Endothelial cell of umbilical vein (primary cell): ENCODE data around the gene ZNF507.

Experiments
- CTCF ChIP-seq, 2 donors: IDR thresholded peaks; 1 replicate in 1 of 2; 2 replicates in 1 of 2; pipeline ENCODE4 v1.5.1; 2011; ENCODE audit warnings: low read length in 2 of 2, mild to moderate bottlenecking in 2 of 2, moderate library complexity in 2 of 2, control low read depth in 1 of 2, inconsistent platforms in 1 of 2, low read depth in 1 of 2; ENCODE audit not compliant: insufficient read depth in 1 of 2; ENCODE audit errors: extremely low read depth in 1 of 2
- EZH2 ChIP-seq: IDR thresholded peaks from 2 replicates; pipeline ENCODE4 v1.6.1; 2012; ENCODE audit warnings: borderline replicate concordance, low read depth, mild to moderate bottlenecking, moderate library complexity, low read length, inconsistent platforms; ENCODE audit not compliant: severe bottlenecking
- MAX ChIP-seq: IDR thresholded peaks from 2 replicates; pipeline ENCODE4 v1.6.1; 2011; ENCODE audit not compliant: insufficient read depth, insufficient read length
- POLR2A ChIP-seq: IDR thresholded peaks from 2 replicates; pipeline ENCODE4 v1.6.1; 2012; ENCODE audit warnings: low read depth, mild to moderate bottlenecking, control low read depth, low read length
- POLR2AphosphoS5 ChIP-seq: IDR thresholded peaks from 2 replicates; pipeline ENCODE4 v1.6.1; 2012; ENCODE audit warnings: low read depth, mild to moderate bottlenecking, control low read depth, low read length, moderate library complexity; ENCODE audit not compliant: insufficient read depth

- TF ChIP-seq CTCF (IDR thresholded peaks at IDR 0.05; ENCODE audit: extremely low read depth in 1 of 2, insufficient read depth in 1 of 2, low read depth in 1 of 2, low read length in 2 of 2) (no peak), EZH2 (no peak), POLR2A (no peak), POLR2AphosphoS5 (no peak), MAX (no peak)
These were observed 72.7 kb downstream of the ZNF507 start for GRCh38 chr19:32418155-32418554.
